ENCODE results near the gene IBA57. TPM values are rescaled to one million over a fixed set of nuclear protein-coding genes. Genes with fewer than 3 reads are reported as not detected.

IBA57 gene
- total and polyA plus RNA-seq, 8 donors = 5.3 to 13.5 (median 7.1) TPM

DNA sequence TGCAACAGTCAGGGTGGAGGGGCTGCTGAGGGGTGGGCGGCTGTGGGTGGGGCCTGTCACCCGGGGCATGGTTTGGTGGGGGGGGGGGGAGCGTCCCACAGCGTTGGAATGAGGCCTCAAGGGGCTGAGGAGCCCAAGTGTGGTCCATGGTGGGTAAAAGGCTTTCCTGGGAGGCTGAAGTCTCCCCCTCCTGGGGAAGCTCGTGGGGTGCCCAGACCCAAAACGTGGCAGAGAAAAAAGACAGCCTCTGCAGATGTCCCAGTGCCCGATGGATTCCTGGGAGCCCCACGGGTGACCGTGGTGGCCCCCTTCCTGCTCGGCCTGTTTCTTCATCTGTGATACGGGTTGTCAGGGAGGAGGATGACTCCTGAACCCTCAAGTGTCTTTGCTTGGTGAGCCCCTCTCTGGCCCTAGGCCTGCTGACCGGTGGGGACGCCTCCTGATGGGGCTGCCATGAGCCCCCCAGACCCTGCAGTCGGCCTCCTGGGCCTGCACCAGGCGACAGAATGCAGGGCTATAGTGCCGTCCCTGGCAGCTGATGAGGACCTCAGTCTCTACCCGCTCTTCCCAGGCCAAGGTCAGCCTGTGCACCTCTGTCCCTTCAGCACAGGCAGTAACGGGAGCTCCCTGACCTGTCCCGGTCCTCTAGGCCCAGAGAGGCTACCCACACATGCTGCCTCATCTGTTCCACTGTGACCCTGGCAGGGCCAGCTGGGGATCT is 43.4 kb downstream of the IBA57 start:
- intact Hi-C loops (cut with DNase I) = no loop called here
- H3K27me3 ChIP-seq = peaks cover 0 to 49% of the 10 kb centered on the region in 2 donors
- no peaks in the 10 kb centered on the region for H3K9me3 ChIP-seq
- peaks cover 0 to 12% of the 10 kb centered on the region in 2 donors for H3K4me1 ChIP-seq
- no peak overlapping the region for H3K27ac ChIP-seq
- no peak for ATAC-seq
- no peak for DNase-seq
- H3K36me3 ChIP-seq = no peaks in the 10 kb centered on the region
- no peak overlapping the region for H3K4me3 ChIP-seq
- TF ChIP-seq, protein P1, sequence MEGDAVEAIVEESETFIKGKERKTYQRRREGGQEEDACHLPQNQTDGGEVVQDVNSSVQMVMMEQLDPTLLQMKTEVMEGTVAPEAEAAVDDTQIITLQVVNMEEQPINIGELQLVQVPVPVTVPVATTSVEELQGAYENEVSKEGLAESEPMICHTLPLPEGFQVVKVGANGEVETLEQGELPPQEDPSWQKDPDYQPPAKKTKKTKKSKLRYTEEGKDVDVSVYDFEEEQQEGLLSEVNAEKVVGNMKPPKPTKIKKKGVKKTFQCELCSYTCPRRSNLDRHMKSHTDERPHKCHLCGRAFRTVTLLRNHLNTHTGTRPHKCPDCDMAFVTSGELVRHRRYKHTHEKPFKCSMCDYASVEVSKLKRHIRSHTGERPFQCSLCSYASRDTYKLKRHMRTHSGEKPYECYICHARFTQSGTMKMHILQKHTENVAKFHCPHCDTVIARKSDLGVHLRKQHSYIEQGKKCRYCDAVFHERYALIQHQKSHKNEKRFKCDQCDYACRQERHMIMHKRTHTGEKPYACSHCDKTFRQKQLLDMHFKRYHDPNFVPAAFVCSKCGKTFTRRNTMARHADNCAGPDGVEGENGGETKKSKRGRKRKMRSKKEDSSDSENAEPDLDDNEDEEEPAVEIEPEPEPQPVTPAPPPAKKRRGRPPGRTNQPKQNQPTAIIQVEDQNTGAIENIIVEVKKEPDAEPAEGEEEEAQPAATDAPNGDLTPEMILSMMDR (IDR thresholded peaks at IDR 0.05) = no peak

DNA sequence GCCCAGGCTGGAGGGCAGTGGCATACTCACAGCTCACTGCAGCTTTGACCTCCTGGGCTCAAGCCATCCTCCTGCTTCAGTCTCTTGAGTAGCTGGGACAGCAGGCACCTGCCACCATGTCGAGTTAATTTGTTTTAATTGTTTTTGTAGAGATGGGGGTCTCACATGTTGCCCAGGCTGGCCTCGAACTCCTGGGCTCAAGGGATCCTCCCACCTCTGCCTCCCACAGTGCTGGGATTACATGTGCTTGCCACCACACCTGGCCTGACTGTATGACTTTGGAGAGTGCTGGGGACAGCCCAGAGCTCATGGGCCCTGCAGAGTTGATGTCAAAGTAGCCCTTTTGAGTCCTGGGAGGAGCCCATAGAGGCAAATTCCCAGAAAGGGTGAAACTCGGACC is 44.1 kb downstream of the IBA57 start:
- Histone ChIP-seq H3K36me3 (no peaks in the 10 kb centered on the region), H3K4me1 (peaks cover 0 to 16% of the 10 kb centered on the region in 2 donors)

DNA sequence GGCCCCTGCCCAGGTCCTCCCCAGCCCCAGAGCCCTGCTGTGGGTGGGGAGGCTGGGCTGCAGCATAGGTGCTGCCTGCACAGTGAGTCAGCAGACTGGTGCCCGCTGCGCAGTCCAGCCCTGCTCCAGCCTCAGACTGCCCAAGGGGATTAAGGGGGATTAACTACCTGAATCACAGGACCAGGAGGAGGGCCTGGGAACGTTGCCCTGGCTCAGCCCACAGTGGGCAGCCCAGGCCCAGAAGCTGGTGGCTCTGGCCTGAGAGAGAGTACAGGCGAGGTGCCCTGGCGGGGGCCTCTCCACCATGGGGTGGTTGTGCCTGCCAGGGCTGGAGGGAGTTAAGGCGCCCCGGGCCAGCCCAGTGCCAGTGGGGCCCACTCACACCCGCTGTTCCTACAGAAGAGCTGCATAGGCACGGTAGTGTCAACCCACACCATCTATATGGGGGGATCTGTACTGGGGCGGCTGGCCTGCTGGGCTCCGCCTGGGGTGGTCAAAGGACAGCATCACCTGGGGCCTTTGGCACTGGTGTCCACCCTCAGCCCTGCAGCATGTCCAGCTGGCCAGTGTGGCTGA is 44.6 kb downstream of the IBA57 start:
- Histone ChIP-seq H3K9me3 (no peaks in the 10 kb centered on the region), H3K27me3 (peaks cover 0 to 53% of the 10 kb centered on the region in 2 donors), H3K4me1 (peaks cover 0 to 16% of the 10 kb centered on the region in 2 donors), H3K36me3 (no peaks in the 10 kb centered on the region), H3K4me3 (no peak overlapping the region), H3K27ac (no peak overlapping the region)
- DNase-seq = no peak
- TF ChIP-seq, protein P1 (IDR thresholded peaks at IDR 0.05) = no peak
- no peak for ATAC-seq
- intact Hi-C loops (cut with DNase I) = no loop called here

More for the DNA sequence above, 44.1 kb downstream of the IBA57 start:
- intact Hi-C loops (cut with DNase I) = no loop called here
- Histone ChIP-seq H3K4me3 (no peak overlapping the region), H3K27ac (no peak overlapping the region), H3K27me3 (peaks cover 0 to 53% of the 10 kb centered on the region in 2 donors), H3K9me3 (no peaks in the 10 kb centered on the region)
- DNase-seq (no peak), ATAC-seq (no peak)
- TF ChIP-seq, protein P1 (IDR thresholded peaks at IDR 0.05) = no peak

DNA sequence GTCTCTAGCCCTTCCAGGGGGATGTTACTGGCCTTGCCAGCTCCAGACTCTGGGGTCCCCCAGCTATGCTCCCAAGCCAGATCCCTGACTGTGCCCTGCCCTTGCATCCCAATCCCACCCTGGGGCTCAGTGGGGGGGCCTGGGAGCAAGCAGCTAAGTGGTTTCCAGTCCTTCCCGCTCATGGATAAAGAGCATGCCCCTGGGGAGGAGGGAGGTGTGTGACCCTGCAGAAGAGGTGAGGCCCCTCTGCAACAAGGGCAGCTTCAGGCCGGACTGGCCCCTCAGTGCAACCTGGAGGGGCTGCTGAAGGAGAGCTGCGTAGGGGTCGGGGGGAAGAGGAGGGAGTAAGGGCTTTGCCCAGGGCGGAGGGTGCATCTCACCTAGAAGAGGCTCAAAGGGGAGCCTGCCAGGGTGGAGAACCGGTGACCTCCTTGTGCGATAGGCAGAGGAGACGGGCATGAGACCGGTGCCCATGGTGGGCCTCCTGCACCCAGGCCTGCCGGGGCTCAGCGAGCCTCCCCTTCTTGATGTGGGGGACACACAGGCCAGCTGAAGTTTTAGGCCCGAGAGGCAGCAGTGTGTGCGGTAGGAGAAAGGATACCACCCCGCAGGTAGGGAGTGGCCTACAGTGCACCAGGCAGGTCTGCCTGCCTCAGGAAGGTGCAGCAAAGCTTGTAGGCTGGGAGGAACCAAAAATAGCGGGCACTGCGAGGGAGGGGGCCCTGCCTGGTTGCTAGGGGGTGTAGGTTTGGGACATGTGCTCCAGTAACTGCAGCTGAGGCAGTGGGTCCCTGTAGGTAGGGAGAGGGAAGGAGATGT is 45.3 kb downstream of the IBA57 start:
- no peak for ATAC-seq
- Histone ChIP-seq H3K4me3 (no peak overlapping the region), H3K9me3 (no peaks in the 10 kb centered on the region), H3K36me3 (no peaks in the 10 kb centered on the region), H3K27me3 (peaks cover 0 to 46% of the 10 kb centered on the region in 2 donors), H3K4me1 (peaks cover 0 to 16% of the 10 kb centered on the region in 2 donors), H3K27ac (no peak overlapping the region)
- DNase-seq = no peak
- TF ChIP-seq, protein P1 (IDR thresholded peaks at IDR 0.05) = no peak
- intact Hi-C loops (cut with DNase I) = no loop called here
